Measurements from ENCODE around the gene PIAS4. TPM values are rescaled to one million over a fixed set of nuclear protein-coding genes. Genes with fewer than 3 reads are reported as not detected.
A peak's percentile ranks its signal among the peaks of the same experiment; 100 is the strongest.

PIAS4 gene
- polyA plus RNA-seq, 1 donor (not counting 4 experiments of a cell fraction or from before 2014, with no cell fraction given): 7.5 TPM

DNA sequence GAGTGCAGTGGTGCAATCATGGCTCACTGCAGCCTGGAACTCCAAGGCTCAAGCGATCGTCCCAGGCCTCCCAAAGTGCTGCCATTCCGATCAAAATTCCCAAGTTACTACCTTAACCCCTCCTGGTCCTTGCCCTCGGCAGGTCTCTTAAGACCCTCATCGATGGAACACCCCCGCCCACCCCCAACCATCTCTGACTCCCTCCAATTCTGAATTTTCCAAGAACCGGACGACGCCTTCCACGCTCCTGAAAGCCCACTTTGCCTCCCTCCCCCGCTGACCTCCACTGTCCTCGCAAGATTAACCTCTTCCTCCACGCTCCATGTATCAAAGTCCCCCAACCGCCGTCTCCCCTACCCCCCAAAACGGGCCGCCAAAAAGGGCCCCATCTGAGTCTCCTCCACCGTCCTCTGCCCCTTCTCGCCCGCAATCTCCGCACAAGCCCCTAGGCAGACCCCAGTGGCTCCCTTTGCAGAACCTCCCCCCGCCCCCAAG is 37.2 kb upstream of the PIAS4 start:
- H3K9me1 ChIP-seq (ENCODE audit: control insufficient read depth, extremely low read depth, insufficient read depth, low read length): no peaks in the 10 kb centered on the region
- peak overlapping the region; percentile 85 for H3K9ac ChIP-seq (ENCODE audit: control insufficient read depth, extremely low read depth, insufficient read depth, low read length)
- H3K4me3 ChIP-seq (ENCODE audit: control insufficient read depth in 2 of 3, extremely low read depth in 1 of 3, insufficient read depth in 2 of 3, low read depth in 1 of 3, low read length in 3 of 3): peak overlapping the region; percentile 79 to 94 (median 93)
- H3K27me3 ChIP-seq (ENCODE audit: control insufficient read depth, extremely low read depth, insufficient read depth, low read length): no peaks in the 10 kb centered on the region
- H3K36me3 ChIP-seq (ENCODE audit: control insufficient read depth in 2 of 2, extremely low read depth in 1 of 2, insufficient read depth in 2 of 2, low read length in 2 of 2): peaks cover 24 to 25% of the 10 kb centered on the region in 2 experiments
- DNase-seq (ENCODE audit: low read depth, low spot score): no peak
- H3K4me2 ChIP-seq (ENCODE audit: control insufficient read depth, extremely low read depth, insufficient read depth, low read depth, low read length): peak overlapping the region; percentile 95
- no peak for FAIRE-seq
- TF ChIP-seq, protein P1, sequence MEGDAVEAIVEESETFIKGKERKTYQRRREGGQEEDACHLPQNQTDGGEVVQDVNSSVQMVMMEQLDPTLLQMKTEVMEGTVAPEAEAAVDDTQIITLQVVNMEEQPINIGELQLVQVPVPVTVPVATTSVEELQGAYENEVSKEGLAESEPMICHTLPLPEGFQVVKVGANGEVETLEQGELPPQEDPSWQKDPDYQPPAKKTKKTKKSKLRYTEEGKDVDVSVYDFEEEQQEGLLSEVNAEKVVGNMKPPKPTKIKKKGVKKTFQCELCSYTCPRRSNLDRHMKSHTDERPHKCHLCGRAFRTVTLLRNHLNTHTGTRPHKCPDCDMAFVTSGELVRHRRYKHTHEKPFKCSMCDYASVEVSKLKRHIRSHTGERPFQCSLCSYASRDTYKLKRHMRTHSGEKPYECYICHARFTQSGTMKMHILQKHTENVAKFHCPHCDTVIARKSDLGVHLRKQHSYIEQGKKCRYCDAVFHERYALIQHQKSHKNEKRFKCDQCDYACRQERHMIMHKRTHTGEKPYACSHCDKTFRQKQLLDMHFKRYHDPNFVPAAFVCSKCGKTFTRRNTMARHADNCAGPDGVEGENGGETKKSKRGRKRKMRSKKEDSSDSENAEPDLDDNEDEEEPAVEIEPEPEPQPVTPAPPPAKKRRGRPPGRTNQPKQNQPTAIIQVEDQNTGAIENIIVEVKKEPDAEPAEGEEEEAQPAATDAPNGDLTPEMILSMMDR (optimal IDR thresholded peaks at IDR 0.05 in 1 of 3, IDR thresholded peaks at IDR 0.05 in 1 of 3, conservative IDR thresholded peaks at IDR 0.05 in 1 of 3; ENCODE audit: extremely low read depth in 1 of 3, insufficient read depth in 2 of 3, low read length in 3 of 3): no peak
- TF ChIP-seq EZH2 (IDR thresholded peaks at IDR 0.05; ENCODE audit: low read length): no peak
- dilution Hi-C loops (cut with MboI; ENCODE audit: extremely low pct_ligation_motif_present, low sequenced_read_pairs): no loop called here
- H3K9me3 ChIP-seq (ENCODE audit: control insufficient read depth, low read depth, low read length): no peaks in the 10 kb centered on the region
- peaks cover 33% of the 10 kb centered on the region for H4K20me1 ChIP-seq (ENCODE audit: control insufficient read depth, extremely low read depth, insufficient read depth, low read length)
- peaks cover 22% of the 10 kb centered on the region for H3K4me1 ChIP-seq (ENCODE audit: control insufficient read depth, extremely low read depth, insufficient read depth, low read length)
- no peak overlapping the region for H2AFZ ChIP-seq (ENCODE audit: control insufficient read depth, low read length)
- peak overlapping the region; percentile 94 for H3K27ac ChIP-seq (ENCODE audit: control insufficient read depth, insufficient read depth, low read length)
- H3K79me2 ChIP-seq (ENCODE audit: control insufficient read depth, insufficient read depth, low read length): peaks cover 45% of the 10 kb centered on the region

DNA sequence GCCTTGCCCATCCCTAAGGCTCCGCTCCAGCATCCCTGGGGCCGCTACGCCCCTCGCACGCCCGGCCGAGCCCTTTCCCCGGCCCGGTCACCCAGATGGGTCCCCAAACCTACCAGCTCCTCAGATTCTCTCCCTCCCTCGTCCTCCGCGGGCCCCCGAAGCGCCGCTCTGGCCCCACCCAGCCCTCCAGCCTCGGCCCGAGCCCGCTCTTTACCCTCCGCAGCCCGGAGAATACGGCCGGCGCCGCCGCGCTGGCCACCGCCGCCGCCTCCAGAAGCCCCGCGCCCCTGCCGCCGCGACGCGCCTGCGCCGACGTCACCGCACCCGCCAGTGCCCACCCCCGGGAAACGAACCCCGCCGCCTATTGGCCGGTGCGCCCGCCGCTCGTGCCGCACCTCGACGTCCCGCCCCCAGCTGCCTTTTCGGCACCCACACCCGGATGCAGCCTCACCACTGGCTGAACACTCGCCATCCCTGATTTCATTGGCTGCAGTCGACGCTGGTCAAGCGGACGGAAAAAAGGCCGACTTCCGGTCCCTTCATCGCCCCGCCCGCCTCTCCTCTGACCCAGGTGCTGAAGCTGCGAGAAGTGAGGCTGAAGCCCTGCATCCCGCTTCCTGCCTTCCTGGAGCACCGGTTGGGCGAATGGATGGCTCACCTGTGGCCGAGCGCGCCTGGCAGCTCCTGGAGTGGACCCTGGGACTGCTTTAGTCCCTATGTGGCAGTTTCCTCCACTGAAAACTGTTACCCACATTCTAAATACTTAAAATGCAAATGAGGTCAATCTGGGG is 36.5 kb upstream of the PIAS4 start, which contains the start of gene DAPK3:
DAPK3 (minus strand) TSS at position 292 of the 791 bp plus-strand sequence. CDS start 1,364 bp downstream, outside the sequence.
- H3K36me3 ChIP-seq (ENCODE audit: control insufficient read depth in 2 of 2, extremely low read depth in 1 of 2, insufficient read depth in 2 of 2, low read length in 2 of 2): peaks cover 26 to 27% of the 10 kb centered on the region in 2 experiments
- dilution Hi-C loops (cut with MboI; ENCODE audit: extremely low pct_ligation_motif_present, low sequenced_read_pairs): no loop called here
- H3K4me1 ChIP-seq (ENCODE audit: control insufficient read depth, extremely low read depth, insufficient read depth, low read length): peaks cover 22% of the 10 kb centered on the region
- no peak within 1 kb of the TSS for H2AFZ ChIP-seq (ENCODE audit: control insufficient read depth, low read length)
- peak within 1 kb of the TSS; percentile 94 for H3K27ac ChIP-seq (ENCODE audit: control insufficient read depth, insufficient read depth, low read length)
- H3K9me1 ChIP-seq (ENCODE audit: control insufficient read depth, extremely low read depth, insufficient read depth, low read length): no peaks in the 10 kb centered on the region
- DNase-seq (ENCODE audit: low read depth, low spot score) (peak; percentile 83), FAIRE-seq (peak; percentile 36)
- H3K9ac ChIP-seq (ENCODE audit: control insufficient read depth, extremely low read depth, insufficient read depth, low read length): peak within 1 kb of the TSS; percentile 85
- TF ChIP-seq, protein P1 (optimal IDR thresholded peaks at IDR 0.05 in 1 of 3, IDR thresholded peaks at IDR 0.05 in 1 of 3, conservative IDR thresholded peaks at IDR 0.05 in 1 of 3; ENCODE audit: extremely low read depth in 1 of 3, insufficient read depth in 2 of 3, low read length in 3 of 3): no peak
- no peak for TF ChIP-seq EZH2 (IDR thresholded peaks at IDR 0.05; ENCODE audit: low read length)
- peaks cover 37% of the 10 kb centered on the region for H4K20me1 ChIP-seq (ENCODE audit: control insufficient read depth, extremely low read depth, insufficient read depth, low read length)
- no peaks in the 10 kb centered on the region for H3K9me3 ChIP-seq (ENCODE audit: control insufficient read depth, low read depth, low read length)
- H3K4me2 ChIP-seq (ENCODE audit: control insufficient read depth, extremely low read depth, insufficient read depth, low read depth, low read length): peak within 1 kb of the TSS; percentile 95
- H3K27me3 ChIP-seq (ENCODE audit: control insufficient read depth, extremely low read depth, insufficient read depth, low read length): no peaks in the 10 kb centered on the region
- H3K79me2 ChIP-seq (ENCODE audit: control insufficient read depth, insufficient read depth, low read length): peaks cover 43% of the 10 kb centered on the region
- H3K4me3 ChIP-seq (ENCODE audit: control insufficient read depth in 2 of 3, extremely low read depth in 1 of 3, insufficient read depth in 2 of 3, low read depth in 1 of 3, low read length in 3 of 3): peak within 1 kb of the TSS; percentile 79 to 94 (median 93)
